ENCODE data around the gene NFAT5.

The NFAT5 gene

GRCh38 chr16:69644790-69645189 is 79.0 kb downstream of the NFAT5 start:
- DNase-seq (ENCODE audit: low spot score) = no peak

GRCh38 chr16:69647020-69647419 is 81.3 kb downstream of the NFAT5 start:
- DNase-seq (ENCODE audit: low spot score) = no peak

- DNase-seq (ENCODE audit: low spot score) = no peak
Observed at GRCh38 chr16:69651217-69651616, 85.5 kb downstream of the NFAT5 start.

GRCh38 chr16:69654280-69654931 is 88.6 kb downstream of the NFAT5 start:
- no peak for DNase-seq (ENCODE audit: low spot score)

GRCh38 chr16:69660166-69660565 is 94.4 kb downstream of the NFAT5 start:
- no peak for DNase-seq (ENCODE audit: low spot score)

DNA sequence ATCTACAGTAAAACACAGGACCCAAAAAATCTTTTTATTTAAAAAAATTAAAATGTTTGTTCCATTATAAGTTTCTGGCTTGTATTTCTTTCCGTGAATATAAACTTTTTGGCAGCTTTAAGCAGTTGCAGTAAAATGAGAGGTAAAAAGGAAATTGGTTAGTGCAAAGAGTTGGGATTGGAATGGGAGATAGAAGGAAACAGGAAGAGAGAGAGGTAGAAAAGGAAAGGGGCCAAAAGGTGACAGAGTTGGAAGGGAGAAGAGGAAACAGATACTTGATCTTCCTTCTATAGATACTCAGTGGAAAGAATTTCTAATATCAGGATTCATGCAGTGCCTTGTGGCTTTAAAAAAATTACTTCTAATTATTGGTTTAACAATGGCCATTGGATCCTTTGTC is 97.1 kb downstream of the NFAT5 start:
- no peak for DNase-seq (ENCODE audit: low spot score)

DNA sequence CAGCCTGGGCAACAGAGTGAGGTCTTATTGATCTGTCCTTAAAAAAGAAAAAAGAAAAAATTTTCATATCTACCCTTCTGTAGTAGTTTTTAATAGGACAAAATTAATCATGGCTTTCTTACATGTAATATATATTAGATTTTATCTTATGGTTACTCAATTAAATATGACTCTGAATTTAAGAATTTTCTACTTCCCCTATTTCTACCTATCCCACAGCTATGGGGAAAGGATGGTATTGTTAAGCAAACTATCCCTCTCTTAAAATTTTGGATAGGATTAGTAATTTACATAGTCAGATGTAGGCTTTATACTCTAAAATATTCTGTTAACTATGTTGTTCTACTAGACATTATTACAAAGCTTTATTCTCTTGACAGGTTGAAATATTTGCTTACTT is 98.1 kb downstream of the NFAT5 start:
- DNase-seq (ENCODE audit: low spot score) = no peak

DNA sequence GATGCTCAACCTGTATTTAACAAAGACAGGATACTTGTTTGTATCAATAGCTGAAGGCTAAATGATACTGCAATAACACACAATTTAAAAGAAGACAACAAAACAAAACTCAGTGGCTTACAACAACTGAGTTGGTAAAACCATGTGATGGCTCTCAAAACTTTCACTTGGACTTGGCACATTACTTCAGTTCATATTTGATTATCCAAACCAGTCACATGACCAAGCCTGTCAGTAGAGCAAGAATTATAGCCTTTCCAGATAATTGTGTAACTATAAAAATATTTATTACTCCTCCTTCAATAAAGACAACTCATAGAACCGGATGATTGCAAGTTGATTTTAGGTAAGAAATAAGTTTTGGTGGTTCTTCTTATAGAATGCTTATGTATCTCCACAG is 103.8 kb downstream of the NFAT5 start:
- DNase-seq (ENCODE audit: low spot score) = no peak

DNA sequence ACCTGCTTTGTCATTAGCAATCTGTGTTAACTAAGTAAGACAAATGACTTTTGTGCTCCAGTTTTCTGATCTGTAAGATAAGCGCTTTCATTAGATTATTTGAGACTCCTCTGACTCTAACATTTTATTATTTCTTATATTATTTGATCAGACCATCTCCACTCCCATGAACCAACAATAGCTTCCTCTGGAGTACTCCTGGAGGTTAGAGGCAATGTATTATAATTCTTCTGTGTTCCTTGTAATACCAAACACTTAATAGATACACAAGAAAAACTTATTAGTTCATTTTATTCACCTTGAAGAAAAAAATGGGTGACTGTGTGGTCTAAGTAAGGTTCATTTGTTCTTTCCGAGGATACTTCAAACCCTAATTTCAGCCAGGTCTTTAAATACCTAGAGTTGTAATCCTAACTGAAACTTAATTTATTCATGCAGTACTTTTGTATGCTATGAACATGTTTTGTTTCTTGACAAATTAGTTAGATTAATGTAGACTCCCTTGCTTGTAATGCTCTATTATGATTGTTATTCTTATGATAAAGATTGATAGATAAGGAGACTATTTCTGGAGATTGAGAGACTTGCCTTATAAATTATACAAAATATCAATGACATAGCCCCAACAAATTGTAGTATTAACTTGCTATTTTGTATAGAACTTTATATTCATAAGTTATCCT is 106.7 kb downstream of the NFAT5 start:
- DNase-seq (ENCODE audit: low spot score) = no peak

DNA sequence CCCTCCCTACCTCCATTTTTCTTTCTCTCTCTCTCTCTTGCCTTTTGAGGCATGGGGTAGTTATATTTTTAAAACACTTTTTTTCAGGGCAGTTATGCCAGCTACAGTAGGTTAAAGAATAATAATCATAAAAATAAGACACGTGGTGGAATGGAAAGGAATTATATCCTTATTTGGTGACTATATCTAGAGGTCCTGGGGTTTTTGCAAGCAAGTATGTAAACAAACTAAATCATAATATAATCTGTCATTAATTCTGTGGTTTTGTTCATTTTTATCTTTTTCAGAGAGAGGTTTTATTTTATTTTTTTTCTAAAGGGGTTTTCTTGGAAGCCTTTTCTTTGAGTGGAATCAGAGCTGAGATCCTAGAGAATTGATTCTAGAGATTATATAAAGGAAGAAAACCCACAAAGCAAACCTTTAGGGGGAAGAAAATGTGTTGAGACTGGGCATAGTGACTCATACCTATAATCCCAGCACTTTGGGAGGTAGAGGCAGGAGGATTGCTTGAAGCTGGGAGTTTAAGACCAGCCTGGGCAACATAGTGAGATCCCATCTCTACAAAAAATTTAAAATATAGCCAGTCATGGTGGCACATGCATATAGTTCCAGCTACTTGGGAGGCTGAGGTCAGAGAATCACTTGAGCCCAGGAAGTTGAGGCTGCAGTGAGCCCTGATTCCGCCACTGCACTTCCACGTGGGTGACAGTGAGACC is 107.4 kb downstream of the NFAT5 start:
- peak; percentile 8 for DNase-seq (ENCODE audit: low spot score)

GRCh38 chr16:69680358-69680757 is 114.6 kb downstream of the NFAT5 start:
- DNase-seq (ENCODE audit: low spot score) = no peak

- no peak for DNase-seq (ENCODE audit: low spot score)
Observed at GRCh38 chr16:69688589-69688988, 122.8 kb downstream of the NFAT5 start.

GRCh38 chr16:69691980-69692911 is 126.5 kb downstream of the NFAT5 start:
- peak; percentile 21 for DNase-seq (ENCODE audit: low spot score)

DNA sequence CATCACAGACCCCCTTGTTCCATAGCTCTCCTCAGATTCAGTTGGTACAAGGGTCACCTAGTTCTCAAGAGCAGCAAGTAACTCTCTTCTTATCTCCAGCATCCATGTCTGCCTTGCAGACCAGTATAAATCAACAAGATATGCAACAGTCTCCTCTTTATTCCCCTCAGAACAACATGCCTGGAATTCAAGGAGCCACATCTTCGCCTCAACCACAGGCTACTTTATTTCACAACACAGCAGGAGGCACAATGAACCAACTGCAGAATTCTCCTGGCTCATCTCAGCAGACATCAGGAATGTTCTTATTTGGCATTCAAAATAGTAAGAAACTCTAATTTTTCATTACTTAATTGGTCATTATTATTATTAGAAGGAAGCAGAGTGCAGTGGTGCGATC is 128.2 kb downstream of the NFAT5 start:
- no peak for DNase-seq (ENCODE audit: low spot score)

- no peak for DNase-seq (ENCODE audit: low spot score)
Observed at GRCh38 chr16:69698404-69698803, 132.6 kb downstream of the NFAT5 start.

GRCh38 chr16:69699915-69700314 is 134.1 kb downstream of the NFAT5 start:
- no peak for DNase-seq (ENCODE audit: low spot score)

- no peak for DNase-seq (ENCODE audit: low spot score)
Observed at GRCh38 chr16:69701452-69701851, 135.7 kb downstream of the NFAT5 start.

DNA sequence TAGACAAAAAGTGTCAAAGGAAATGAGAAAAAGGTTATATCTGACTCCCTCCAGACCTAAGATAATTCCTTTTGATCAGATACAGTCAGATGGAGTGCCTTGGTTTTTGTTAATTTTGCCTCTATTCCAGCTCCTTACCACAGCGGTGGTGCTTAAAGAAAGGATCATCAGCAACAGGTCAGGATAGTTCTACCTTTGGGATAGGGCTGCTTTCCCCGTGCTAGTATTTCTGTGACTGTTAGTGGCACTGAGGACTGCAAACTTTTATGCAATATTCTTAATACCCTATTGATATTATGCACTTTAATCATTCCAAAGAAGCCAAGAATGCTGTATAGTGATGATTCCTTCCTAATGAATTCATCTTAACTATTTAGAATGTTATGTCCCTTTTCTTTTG is 136.1 kb downstream of the NFAT5 start:
- no peak for DNase-seq (ENCODE audit: low spot score)

DNA sequence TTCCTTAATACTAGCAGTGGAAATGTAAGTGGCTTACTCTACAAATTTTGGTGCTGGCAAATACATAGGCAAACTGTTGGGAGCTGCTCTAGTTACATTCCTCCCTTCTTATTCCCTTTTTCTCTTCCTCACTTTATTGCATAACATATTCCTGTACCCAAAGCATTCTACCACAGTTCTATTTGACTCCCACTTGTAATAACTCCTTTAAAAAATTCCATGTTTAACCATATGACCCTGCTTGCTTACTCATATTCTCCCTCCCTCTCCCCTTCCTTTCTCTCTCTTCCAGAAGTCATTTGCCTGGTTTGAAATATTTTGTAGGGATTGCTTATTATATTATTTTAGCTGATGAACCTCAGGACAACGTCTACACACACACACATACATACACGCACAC is 137.9 kb downstream of the NFAT5 start:
- peak; percentile 15 for DNase-seq (ENCODE audit: low spot score)

DNA sequence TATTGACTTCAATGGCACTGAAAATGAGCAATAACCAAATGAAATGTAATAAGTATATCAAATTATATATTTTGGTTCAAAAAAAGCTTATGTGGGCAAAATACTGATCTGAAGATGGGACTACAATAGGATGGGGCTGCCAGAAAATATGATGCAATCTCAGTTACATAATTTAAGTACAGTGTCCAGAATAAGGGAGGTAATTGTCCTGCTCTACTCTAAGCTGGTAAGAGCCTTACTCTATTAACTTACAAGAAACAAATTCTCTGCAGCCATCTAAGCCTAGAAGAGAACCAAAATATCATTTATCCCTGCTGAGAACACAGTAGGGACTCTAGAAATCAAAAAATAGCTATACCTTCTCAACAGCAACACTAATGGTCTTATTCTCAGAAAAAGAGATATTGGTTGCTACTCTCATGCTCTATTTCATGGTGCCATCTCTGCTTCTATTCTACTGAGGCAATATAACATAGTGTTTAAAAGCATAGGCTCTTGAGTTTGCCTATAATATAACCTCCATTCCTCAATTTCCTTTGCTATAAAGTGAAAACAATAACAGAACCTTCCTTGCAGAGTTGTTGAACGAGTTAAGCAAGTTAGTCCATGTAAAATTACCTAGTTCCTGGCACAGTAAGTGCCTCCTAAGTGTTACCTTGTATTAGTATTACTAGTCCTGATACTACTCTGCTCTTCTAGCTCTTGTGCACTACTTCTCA is 140.6 kb downstream of the NFAT5 start:
- no peak for DNase-seq (ENCODE audit: low spot score)

GRCh38 chr16:69706975-69707340 is 141.2 kb downstream of the NFAT5 start:
- no peak for DNase-seq (ENCODE audit: low spot score)
